Muscle of leg (tissue), 11 donors: ENCODE results near the gene TSTD2. TPM values are rescaled to one million over a fixed set of nuclear protein-coding genes. Genes with fewer than 3 reads are reported as not detected.
"Not testable (repeated sequence)": the region's sequence is repeated elsewhere in the genome, so short reads cannot be mapped to it uniquely, and the experiment has no call there.

Source experiments
- DNase-seq: peaks from one replicate; pipeline ENCODE4 v3.0.0; 2013
- H3K27ac ChIP-seq: one replicate; pipeline ENCODE4 v1.5.1; 2013; ENCODE audit warnings: mild to moderate bottlenecking, low read length, control low read depth
- H3K27me3 ChIP-seq: one replicate; pipeline ENCODE4 v1.6.1; 2013; ENCODE audit warnings: low read length; ENCODE audit not compliant: control insufficient read depth, insufficient read depth
- H3K36me3 ChIP-seq: one replicate; pipeline ENCODE4 v1.6.1; 2013; ENCODE audit warnings: low read length; ENCODE audit not compliant: control insufficient read depth, insufficient read depth
- H3K4me1 ChIP-seq: one replicate; pipeline ENCODE4 v1.6.1; 2013; ENCODE audit warnings: low read length; ENCODE audit not compliant: control insufficient read depth, insufficient read depth
- H3K4me3 ChIP-seq: one replicate; pipeline ENCODE4 v1.5.1; 2013; ENCODE audit warnings: low read length, control low read depth
- H3K9me3 ChIP-seq: replicated peaks from 2 replicates; pipeline ENCODE4 v1.6.1; 2013; ENCODE audit warnings: low read depth, low read length; ENCODE audit not compliant: control insufficient read depth
- WGBS: methylation state at CpG from one replicate; pipeline ENCODE4 v1.1.5; 2013; ENCODE audit warnings: missing lambda C conversion rate; ENCODE audit not compliant: insufficient coverage; 5-methylcytosine and 5-hydroxymethylcytosine counted together
- polyA plus RNA-seq, 8 donors: library from polyadenylated mRNA; unstranded; fragments of 120-200 nt; gene quantifications; one replicate each; pipeline versions ENCODE4 v1.2.1 to v1.2.3, GENCODE V29; 2013; ENCODE audit warnings: inconsistent platforms in 1 of 8, low replicate concordance in 1 of 8; ENCODE audit not compliant: insufficient read length in 8 of 8, insufficient read depth in 1 of 8
- total RNA-seq: library from RNA; stranded (reverse); fragments of 120-200 nt; gene quantifications from one replicate; pipeline ENCODE4 v1.2.4, GENCODE V29; 2013

The TSTD2 gene
- total and polyA plus RNA-seq, 9 donors, result 17.6 to 30.4 (median 19.6) TPM

GRCh38 chr9:97620063-97620462, 13.1 kb downstream of the TSTD2 start:
- not testable (repeated sequence) for DNase-seq
- no CpG with 5 or more reads among the region's 2 CpGs for WGBS
- peaks cover 32% of the 10 kb centered on the region for H3K36me3 ChIP-seq

DNA sequence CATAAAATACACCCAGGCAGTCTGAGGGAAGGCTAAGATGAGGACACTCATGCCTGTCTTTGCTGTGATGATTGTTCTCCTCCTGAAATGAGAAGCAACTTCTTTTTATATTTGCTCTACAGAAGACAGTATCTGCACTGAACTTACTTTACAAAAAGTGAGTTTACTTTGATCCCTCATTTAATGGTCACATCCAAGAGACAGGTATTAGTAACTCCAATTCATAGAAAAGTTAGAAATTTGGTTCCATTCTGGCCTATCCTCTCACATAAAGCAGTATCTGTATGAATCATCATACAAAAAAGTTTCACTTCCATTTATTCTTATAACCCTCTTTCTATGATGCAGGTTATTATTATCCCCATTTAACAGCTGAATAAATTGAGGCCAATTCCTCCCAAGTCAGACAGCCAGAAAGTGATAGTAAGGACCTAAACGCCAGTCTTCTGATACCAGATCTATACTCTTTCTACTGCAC, 15.2 kb downstream of the TSTD2 start:
- WGBS, result 83% methylated on average over 1 of the region's 1 CpG
- no peaks in the 10 kb centered on the region for H3K9me3 ChIP-seq
- DNase-seq, result no peak
- peaks cover 29% of the 10 kb centered on the region for H3K36me3 ChIP-seq
- H3K4me3 ChIP-seq, result no peak overlapping the region
- no peaks in the 10 kb centered on the region for H3K4me1 ChIP-seq
- H3K27ac ChIP-seq, result no peak overlapping the region
- no peaks in the 10 kb centered on the region for H3K27me3 ChIP-seq

More at GRCh38 chr9:97620063-97620462, 13.1 kb downstream of the TSTD2 start:
- not testable (repeated sequence) for H3K9me3 ChIP-seq, H3K4me3 ChIP-seq, H3K27me3 ChIP-seq, H3K4me1 ChIP-seq, H3K27ac ChIP-seq

- no peak overlapping the region for H3K4me3 ChIP-seq
- DNase-seq, result peak; percentile 68
- H3K27me3 ChIP-seq, result no peaks in the 10 kb centered on the region
- no peak overlapping the region for H3K27ac ChIP-seq
- H3K4me1 ChIP-seq, result no peaks in the 10 kb centered on the region
- H3K36me3 ChIP-seq, result peaks cover 38% of the 10 kb centered on the region
- no peaks in the 10 kb centered on the region for H3K9me3 ChIP-seq
These were observed 17.6 kb downstream of the TSTD2 start for GRCh38 chr9:97615439-97616072.

DNA sequence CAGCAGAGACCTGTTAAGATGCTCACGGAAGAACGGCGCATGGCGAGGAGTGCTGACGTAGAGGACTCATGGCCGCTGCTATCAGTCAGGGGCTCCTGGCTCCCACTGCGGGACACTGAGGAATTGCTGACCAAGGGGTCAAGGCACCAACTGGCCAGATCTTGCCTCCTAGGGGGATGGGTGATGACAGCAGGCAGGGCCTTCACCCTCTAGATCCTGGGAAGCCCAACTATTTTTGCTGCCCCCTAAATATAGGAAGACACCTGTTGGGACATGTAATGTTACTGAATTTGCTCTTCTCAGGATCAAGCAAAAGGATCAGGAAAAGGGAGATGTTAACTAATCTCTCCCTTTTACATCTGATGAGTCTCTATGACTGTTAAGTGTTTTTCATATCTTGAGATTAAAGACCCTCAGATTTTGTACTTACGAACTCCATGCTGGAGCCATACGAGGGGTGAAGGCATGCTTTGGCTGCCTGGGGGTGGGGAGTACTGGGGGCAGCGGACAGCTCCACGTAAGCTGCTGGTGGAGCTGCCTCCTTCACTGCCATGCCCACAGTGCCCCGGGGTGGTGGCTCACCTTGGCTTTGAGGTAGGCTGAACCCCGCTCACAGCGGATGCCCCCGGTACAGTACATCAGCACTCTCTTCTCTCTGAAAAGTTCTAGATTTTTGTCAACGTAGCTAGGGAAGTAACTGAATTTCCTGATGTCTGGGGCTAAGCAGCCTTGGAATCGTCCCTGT, 28.1 kb downstream of the TSTD2 start:
- Histone ChIP-seq H3K4me1 (peaks cover 24% of the 10 kb centered on the region), H3K27me3 (no peaks in the 10 kb centered on the region), H3K9me3 (no peaks in the 10 kb centered on the region), H3K27ac (peak overlapping the region; percentile 65), H3K36me3 (peaks cover 66% of the 10 kb centered on the region), H3K4me3 (no peak overlapping the region)
- WGBS, result 88% methylated on average over 10 of the region's 17 CpGs
- DNase-seq, result peak; percentile 39

DNA sequence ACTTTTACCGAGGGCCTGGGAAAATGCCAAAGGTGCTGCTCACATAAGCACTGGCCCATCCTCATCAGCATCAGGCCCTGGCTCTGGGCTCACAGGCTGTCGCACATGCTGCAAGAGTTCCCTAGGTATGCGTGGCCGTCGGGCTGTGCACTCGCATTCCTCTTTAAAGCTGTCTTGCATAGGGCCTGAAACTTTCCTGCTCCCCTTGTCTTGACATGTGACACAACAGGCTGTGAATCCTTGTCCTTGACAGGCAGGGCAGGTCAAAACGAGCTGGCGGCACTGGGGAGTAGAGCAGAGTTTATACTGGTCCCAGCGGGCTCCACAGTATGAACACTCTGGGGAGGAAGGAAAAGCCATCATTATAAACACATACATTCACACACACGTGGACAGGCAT, 30.7 kb downstream of the TSTD2 start:
- 92% methylated on average over 6 of the region's 10 CpGs for WGBS

DNA sequence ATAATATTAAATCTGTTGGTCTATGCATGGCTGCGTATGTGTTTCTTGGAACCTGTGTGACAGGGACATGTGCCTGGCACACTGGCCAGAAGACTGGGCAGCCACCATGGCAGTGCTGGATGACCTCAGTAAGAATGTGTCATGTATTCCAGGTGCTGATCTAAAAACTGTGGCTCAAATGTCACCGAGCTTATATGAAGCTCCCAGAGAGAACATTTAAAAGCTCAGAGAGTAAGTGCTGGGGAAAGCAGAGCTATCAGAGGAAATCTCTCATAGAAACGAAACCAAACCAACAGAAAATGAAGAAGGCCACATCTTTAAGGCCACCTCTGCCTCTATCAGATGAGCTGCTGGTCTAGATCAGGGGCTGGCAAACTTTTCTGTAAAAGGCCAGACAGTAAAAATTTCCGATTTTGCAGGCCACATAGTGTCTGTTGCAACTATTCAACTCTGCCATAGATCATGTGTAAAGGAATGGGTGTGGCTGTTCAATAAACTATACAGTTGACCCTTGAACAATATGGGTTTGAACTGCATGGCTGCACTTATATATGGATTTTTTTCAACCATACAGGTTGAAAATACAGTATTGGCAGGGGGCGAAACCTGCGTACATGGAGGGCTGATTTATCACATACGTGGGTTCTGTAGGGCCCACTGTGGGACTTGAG, 31.8 kb downstream of the TSTD2 start:
- no peak overlapping the region for H3K27ac ChIP-seq
- H3K9me3 ChIP-seq, result no peaks in the 10 kb centered on the region
- H3K27me3 ChIP-seq, result no peaks in the 10 kb centered on the region
- WGBS, result 90% methylated on average over 1 of the region's 7 CpGs
- DNase-seq, result peak; percentile 28
- no peak overlapping the region for H3K4me3 ChIP-seq
- H3K36me3 ChIP-seq, result peaks cover 63% of the 10 kb centered on the region
- H3K4me1 ChIP-seq, result peaks cover 28% of the 10 kb centered on the region

More for the DNA sequence above, 30.7 kb downstream of the TSTD2 start:
- peaks cover 28% of the 10 kb centered on the region for H3K4me1 ChIP-seq
- H3K9me3 ChIP-seq, result no peaks in the 10 kb centered on the region
- no peak overlapping the region for H3K4me3 ChIP-seq
- H3K36me3 ChIP-seq, result peaks cover 71% of the 10 kb centered on the region
- no peak for DNase-seq
- H3K27me3 ChIP-seq, result no peaks in the 10 kb centered on the region
- no peak overlapping the region for H3K27ac ChIP-seq

GRCh38 chr9:97600531-97601227, 32.5 kb downstream of the TSTD2 start:
- H3K36me3 ChIP-seq, result peaks cover 59% of the 10 kb centered on the region

GRCh38 chr9:97599314-97599846, 33.8 kb downstream of the TSTD2 start:
- Histone ChIP-seq H3K4me3 (no peak overlapping the region), H3K27me3 (no peaks in the 10 kb centered on the region), H3K9me3 (no peaks in the 10 kb centered on the region), H3K27ac (no peak overlapping the region), H3K36me3 (peaks cover 46% of the 10 kb centered on the region), H3K4me1 (peaks cover 27% of the 10 kb centered on the region)
- 95% methylated on average over 4 of the region's 7 CpGs for WGBS
- DNase-seq, result no peak

More at GRCh38 chr9:97600531-97601227, 32.5 kb downstream of the TSTD2 start:
- no peaks in the 10 kb centered on the region for H3K27me3 ChIP-seq
- H3K9me3 ChIP-seq, result no peaks in the 10 kb centered on the region
- H3K4me1 ChIP-seq, result peaks cover 28% of the 10 kb centered on the region
- DNase-seq, result no peak
- H3K4me3 ChIP-seq, result no peak overlapping the region
- 100% methylated on average over 3 of the region's 8 CpGs for WGBS
- H3K27ac ChIP-seq, result peak overlapping the region; percentile 42

- 15% methylated on average over 7 of the region's 11 CpGs for WGBS
- Histone ChIP-seq H3K4me3 (no peak overlapping the region), H3K27me3 (no peaks in the 10 kb centered on the region), H3K9me3 (no peaks in the 10 kb centered on the region), H3K27ac (no peak overlapping the region), H3K36me3 (peaks cover 42% of the 10 kb centered on the region), H3K4me1 (peaks cover 32% of the 10 kb centered on the region)
- peak; percentile 85 for DNase-seq
These were observed 34.5 kb downstream of the TSTD2 start for GRCh38 chr9:97598461-97599288.
